Lower leg skin (tissue), 3 donors: ENCODE measurements around the gene HUS1.

Source experiments
- CTCF ChIP-seq, 3 donors: fragments of 450-650 bp; IDR thresholded peaks; one replicate each; pipeline ENCODE4 v1.5.1; 2016; ENCODE audit warnings: antibody characterized with exemption in 3 of 3, mild to moderate bottlenecking in 3 of 3, moderate library complexity in 2 of 3
- POLR2A ChIP-seq, 2 donors: fragments of 450-650 bp; IDR thresholded peaks; one replicate each; pipeline ENCODE4 v1.6.1; 2016 to 2017; ENCODE audit warnings: antibody characterized with exemption in 2 of 2, mild to moderate bottlenecking in 1 of 2, moderate library complexity in 1 of 2

- TF ChIP-seq CTCF (IDR thresholded peaks at IDR 0.05) (no peak), POLR2A (IDR thresholded peaks at IDR 0.05) (no peak)
These were observed 37.2 kb upstream of the HUS1 start for GRCh38 chr7:48016641-48017040.
